ENCODE measurements around the gene LRRC75A.
A peak's percentile ranks its signal among the peaks of the same experiment; 100 is the strongest.
"Not testable (repeated sequence)": the region's sequence is repeated elsewhere in the genome, so short reads cannot be mapped to it uniquely, and the experiment has no call there.

The LRRC75A gene, protein sequence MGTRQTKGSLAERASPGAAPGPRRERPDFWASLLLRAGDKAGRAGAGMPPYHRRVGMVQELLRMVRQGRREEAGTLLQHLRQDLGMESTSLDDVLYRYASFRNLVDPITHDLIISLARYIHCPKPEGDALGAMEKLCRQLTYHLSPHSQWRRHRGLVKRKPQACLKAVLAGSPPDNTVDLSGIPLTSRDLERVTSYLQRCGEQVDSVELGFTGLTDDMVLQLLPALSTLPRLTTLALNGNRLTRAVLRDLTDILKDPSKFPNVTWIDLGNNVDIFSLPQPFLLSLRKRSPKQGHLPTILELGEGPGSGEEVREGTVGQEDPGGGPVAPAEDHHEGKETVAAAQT

DNA sequence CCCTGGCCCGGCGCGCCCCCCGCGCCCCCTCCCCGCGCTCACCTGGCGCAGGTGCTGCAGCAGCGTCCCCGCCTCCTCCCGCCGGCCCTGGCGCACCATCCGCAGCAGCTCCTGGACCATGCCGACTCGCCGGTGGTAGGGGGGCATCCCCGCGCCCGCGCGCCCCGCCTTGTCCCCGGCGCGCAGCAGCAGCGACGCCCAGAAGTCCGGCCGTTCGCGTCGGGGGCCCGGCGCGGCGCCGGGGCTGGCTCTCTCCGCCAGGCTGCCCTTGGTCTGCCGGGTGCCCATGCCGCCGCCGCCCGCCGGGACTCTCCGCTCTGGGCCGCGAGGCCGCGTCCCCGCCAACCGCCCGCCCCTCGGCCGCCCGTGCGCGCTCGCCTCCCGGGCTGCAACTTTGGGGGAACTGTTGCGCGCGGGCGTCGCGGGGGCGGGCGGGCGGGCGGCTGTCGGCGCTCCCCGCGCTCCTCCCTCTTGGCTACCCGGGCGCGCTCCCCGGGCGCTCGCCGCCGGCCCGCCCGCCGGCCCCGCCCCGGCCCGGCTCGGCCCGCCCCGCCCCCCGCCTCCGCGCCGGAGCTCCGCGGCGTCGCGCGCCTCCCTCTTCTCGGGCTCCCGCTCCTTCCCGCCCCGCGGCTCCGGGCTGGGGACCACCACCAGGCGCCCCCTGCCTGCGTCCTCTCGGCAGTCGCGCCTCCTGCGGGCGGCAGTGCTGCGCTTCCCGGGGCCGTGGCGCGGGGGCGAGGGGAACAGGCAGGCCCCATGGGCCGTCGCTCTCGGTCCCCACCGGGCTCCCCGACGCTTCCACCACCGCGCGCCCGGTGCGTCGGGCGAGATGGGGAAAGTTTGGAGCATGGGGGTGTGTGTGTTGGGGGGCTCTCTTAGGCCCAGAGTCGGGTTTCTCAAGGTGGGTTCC, at the start of gene LRRC75A:
Gene LRRC75A, minus strand, starts transcription at position 491 of the 910 bp plus-strand sequence. Its CDS starts 203 bp downstream, at position 288.
- peak in 31 of 56 donors; percentile 5 to 83 (median 37) for DNase-seq

DNA sequence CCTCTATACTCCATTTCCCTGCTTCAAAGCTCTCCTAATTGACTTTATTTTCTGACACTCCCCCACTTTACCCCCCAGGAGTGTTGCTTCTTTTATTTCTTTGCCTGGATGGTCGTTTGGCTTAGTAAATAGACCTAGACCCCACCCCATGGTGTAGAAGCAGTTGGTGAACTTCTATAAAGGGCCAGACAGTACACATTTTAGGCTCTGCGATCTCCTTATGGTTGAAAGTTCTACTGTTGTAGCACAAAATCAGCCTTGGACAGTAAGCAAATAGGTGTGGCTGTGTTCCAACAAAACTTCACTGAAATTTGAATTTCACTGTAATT, 45.1 kb upstream of the LRRC75A start:
- DNase-seq: no peak

DNA sequence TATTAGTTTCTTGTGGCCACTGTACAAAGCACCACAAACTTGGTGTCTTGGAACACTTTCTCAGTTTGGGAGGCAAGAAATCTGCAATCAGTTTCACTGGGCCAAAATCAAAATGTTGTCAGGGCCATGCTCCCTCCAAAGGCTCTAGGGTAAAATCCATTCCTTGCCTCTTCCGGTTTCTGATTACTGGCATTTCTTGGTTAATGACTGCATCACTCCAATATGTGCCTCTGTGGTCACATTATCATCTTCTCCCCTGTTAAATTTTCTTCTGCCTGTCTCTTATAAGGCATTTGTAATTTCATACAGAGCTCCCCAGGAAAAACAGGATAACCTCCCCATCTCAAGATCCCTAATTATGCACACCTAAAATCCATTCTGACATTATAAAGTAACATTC, 42.2 kb upstream of the LRRC75A start:
- DNase-seq: no peak

DNA sequence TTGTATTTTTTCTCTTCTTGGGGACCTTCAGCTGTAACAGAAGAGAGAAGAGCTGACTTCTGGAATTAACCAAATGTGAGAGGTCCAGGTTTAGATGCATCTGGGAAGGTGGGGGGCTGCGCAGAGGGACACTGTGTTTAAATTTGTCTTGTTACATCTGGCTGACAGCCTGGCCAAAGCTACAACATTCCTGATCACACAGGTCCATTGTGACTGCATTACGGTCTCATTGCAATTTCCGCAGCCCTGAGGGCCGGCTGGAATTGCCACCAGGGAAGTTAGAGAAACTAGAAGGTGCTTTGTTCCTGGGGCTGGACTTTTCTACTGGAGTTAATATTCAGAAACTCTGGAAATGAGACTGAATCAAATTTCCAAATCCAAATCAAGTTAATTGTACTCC, 37.9 kb upstream of the LRRC75A start:
- no peak for DNase-seq

DNA sequence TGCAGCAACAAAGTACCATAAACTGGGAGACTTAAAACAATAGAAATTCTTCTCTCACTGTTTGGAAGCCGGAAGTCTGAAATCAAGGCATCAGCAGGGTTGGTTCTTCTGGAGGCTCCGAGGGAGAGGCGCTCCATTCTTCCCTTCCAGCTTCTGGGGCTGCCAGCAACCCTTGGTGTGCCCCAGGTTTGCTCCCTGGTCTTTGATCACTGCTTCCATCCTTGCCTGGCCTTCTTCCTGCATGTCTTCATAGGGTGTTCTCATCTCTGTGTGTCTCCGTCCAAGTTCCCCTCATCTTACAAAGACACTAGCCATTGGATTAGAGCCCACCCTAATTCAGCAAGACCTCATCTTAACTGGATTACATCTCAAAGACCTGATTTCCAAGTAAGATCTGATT, 35.3 kb upstream of the LRRC75A start:
- no peak for DNase-seq

DNA sequence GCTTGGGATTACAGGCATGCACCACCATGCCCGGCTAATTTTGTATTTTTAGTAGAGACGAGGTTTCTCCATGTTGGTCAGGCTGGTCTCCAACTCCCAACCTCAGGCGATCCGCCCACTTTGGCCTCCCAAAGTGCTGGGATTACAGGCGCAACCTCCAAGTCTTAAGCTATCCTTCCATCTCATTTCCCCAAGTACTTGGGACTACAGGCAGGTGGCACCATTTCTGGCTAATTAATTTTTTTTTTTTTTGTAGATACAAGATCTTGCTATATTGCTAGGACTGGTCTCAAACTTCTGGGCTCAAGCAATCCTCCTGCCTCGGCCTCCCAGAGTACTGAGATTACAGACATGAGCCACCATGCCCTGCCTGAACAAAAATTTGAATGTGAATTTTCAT, 33.6 kb upstream of the LRRC75A start:
- DNase-seq: not testable (repeated sequence)

DNA sequence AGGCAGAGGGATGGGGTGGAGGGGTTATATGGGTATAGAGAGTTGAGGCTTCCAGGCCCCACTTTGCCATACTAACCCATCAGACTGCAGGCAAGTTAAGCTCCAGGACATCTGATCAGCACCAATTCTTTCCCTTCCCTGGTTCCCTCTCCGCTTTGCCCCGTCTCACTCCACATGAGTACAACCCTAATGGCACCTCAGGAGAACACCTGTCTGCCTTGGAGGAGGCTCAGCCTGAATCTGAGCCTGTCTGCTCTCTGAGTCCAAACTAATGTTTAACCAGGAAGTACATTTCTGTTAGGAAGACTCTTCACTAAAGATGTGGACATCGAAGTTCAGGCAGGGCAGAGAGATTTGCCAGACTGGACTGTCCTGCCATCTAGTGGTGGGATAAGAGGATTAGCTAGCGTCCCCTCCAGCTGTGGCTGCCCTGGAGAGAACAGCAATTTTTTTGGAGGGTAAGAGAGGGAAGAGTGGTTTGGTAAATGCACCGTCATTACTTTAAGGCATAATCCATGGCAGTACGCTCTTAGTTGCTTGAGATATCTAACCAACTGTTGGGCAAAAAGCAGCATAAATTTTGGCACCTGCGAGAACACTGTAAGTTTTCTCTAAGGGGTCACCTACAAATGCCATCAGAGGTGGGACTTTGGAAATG, 29.2 kb upstream of the LRRC75A start:
- DNase-seq: peak in 49 of 56 donors; percentile 7 to 81 (median 50)

DNA sequence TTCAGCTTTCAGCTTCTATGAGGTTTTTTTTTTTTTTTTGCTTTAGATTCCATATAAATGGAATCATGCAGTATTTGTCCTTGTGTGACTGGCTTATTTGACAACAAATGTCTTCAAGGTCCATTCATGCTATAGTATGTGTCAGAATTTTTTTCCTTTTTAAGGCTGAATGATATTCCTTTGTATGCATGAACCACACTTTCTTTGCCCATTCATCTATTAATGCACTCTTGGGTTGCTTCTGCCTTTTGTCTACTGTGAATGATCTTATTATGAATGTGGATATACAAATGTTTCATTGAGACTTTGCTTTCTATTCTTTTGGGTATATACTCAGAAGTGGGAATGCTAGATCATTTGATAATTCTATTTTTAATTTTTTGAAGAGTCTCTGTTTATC, 27.0 kb upstream of the LRRC75A start:
- DNase-seq: no peak

DNA sequence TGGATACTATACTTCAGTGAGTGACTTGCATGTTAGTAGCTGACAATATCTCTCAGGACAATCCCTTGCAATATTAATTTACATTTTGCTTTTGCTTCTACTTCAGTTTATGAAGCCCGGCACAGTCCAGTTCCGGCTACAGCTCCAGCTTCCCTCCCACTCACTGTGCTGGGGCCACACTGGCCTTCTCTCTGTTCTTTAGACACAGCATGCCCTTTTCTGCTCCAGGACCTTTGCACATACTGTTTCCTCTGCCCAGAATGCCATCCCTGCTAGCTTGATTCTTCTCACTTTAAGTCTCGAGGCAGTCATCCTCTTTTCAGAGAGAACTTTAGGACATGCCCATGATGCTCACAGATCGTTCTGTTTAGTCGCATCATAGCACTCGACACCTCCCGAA, 25.5 kb upstream of the LRRC75A start:
- DNase-seq: no peak

DNA sequence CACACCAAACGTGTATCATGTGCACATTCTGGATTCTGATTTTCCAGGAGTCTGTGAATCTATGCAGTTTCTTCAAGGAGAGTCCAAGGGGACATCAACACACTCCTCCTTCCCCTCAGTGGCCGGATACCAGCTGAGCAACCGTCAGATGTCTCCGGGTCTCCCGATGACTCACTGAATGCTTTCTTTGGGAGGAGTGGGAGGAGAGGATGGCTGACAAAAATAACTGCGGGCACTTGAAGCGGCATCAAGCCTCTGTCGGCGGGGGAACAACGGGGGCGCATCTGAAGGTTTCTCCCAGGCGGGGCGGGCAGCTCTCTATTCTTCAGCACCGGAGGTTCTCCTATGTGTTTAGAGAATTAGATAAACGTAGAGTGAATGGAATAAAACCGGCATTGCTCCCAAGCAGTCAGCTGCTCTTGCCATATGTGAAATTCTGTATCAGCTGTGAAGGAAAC, 24.6 kb upstream of the LRRC75A start:
- peak in 45 of 56 donors; percentile 1 to 81 (median 41) for DNase-seq

DNA sequence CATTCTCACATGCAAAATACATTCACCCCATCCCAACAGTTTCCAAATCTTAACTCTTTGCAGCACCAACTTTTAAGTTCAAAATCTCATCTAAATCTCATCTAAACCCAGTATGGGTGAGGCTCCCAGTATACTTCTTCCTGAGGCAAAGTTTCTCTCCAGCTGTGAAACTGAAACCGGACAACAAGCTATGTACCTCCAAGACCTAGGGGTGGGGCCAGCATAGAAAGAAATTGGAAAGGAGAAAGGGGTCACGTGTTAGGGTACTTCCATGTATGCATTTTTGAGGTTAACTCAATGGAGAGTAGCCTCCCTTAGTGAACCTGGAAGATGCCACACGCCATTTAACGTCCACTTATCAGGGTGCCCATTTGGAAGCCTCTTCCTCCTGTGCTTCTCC, 23.9 kb upstream of the LRRC75A start:
- DNase-seq: no peak

DNA sequence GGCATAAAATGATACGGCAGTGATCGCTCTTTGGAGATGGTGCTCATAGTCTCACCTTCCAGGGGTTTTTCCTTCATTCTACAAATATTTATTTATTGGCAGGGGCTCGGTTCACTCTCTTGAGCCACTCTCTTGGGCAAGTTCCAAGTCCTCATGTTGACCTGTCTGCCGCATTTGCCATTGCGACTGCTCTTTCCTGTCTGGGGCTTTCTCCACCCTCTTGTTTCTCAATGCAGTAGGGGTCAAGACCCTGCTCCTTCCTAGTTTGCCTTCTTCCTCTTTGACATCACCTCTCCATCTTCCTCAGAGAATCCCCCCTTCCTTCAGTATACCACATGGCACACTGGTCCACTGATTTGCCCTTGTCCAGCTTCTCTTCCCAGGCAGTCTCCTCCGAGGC, 21.9 kb upstream of the LRRC75A start:
- DNase-seq: no peak

DNA sequence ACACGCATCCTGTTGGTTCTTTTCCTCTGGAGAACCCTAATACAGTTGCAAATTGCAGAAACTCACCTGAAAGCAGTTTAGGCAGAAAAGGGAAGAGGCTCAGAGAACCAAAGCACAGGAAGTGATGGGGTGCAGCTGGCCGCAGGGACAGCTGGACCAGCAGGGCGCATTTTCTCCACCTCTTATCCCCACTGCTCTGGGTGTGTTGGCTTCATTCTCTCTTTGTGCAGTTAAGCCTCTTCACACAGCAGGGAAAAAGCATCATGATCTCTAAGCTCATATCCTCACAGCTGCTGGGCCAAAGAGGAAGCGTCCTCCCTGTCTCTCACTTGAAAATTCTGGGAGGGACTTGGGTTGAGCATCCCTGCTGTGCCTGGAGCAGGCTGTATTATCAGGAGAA, 20.0 kb upstream of the LRRC75A start:
- DNase-seq: no peak

DNA sequence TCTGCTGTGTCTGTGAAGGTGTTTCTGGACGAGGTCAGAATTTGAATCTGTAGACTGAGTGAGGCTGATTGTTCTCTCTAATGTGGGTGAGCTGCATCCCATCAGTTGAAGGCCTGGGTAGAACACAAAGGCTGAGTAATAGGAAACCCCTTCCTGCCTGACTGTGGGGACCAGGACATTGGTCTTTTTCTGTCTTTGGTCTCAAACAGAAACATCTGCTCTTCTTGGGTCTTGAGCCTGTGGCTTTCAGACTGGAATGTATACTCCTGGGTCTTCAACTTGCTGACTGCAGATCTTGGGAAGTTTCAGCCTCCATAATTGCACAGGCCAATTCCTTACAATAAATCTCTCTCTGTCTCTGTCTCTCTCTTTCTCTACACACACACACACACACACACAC, 19.6 kb upstream of the LRRC75A start:
- DNase-seq: no peak

DNA sequence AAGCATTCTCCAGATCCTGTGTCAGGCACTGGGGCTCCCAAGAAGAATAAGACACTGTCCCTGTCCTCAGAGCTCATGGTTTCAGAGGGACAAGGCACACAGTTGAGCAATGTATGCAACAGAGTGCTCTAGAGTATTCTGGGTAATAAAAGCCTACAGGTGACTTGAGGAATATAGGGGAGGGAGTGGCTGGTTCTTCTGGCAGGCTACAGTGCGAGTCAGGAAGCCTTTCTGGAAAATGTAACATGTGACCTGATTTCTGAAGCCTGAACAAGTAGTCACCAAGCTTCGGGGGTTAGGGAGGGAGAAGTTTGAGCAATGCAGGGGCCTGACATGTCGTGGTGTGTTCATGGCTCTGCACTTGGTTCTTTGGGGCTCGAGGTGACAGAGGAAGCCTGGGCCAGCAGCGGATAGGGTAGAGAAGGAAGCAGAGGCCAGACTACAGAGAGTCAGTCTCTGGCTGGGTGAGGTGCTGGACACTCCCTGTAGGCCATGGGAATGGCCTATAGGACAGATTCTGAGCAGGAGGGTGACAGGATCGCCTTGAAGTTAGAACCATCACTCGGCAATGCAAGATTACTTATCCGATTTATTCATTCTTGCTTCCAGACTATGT, 16.0 kb upstream of the LRRC75A start:
- no peak for DNase-seq

DNA sequence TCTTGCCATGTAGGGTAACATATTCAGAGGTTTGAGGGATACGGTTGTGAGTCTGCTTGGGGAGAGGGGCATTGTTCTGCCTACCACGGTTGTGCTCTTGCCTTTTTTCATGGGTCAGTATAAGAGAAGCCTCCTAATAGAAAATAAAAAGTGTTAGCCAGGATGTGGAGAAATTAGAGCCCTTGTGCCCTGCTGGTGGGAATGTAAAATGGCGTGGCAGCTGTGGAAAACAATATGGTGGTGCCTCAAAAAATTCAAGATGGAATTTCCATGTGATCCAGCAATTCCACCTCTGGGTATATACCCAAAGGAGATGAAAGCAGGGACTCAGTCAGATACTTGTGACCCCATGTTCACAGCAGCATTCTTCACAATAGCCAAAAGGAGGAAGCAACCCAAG, 14.2 kb upstream of the LRRC75A start:
- no peak for DNase-seq

DNA sequence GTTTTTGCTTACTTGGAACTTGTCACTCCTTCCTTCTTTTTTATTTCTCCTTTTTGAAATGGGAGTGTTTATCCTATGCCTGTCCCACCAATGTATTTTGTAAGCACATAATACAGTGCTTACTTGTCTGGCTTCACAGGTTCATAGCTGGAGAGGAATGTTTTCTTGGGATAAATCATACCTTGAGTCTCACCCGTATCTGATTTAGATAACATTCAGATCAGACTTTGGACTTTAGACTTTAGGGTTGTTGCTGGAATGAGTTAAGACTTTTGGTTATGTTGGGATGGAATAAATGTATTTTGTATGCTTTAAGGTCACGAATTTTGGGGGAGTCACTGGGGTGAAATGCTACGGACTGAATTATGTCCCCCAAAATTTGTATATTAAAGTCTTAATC, 13.0 kb upstream of the LRRC75A start:
- no peak for DNase-seq

DNA sequence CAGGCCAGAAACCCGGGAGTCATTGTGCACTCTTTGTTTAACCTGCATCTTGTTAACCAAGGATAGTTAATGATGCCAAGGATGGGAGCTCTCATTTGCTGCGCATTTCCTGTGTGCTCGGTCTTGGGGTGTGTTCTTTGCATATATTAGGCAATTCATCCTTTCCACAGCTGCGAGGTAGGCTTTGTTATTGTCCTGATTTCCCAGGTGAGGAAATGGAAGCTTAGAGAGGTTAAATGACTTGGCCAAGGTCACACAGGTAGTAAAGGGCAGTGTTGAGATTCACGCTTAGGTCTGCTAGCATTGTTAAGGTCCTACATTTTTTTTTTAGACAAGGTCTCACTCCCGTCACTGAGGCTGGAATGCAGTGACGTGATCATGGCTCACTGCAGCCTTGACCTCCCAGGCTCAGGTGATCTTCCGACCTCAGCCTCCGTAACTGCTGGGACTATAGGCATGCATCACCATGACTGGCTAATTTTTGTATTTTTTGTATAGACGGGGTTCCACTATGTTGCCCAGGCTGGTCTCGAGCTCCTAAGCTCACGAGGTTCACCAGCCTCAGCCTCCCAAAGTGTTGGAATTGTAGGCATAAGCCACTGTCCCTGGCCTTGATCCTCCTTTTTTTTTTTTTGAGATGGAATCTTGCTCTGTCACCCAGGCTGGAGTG, 5.0 kb upstream of the LRRC75A start:
- no peak for DNase-seq

DNA sequence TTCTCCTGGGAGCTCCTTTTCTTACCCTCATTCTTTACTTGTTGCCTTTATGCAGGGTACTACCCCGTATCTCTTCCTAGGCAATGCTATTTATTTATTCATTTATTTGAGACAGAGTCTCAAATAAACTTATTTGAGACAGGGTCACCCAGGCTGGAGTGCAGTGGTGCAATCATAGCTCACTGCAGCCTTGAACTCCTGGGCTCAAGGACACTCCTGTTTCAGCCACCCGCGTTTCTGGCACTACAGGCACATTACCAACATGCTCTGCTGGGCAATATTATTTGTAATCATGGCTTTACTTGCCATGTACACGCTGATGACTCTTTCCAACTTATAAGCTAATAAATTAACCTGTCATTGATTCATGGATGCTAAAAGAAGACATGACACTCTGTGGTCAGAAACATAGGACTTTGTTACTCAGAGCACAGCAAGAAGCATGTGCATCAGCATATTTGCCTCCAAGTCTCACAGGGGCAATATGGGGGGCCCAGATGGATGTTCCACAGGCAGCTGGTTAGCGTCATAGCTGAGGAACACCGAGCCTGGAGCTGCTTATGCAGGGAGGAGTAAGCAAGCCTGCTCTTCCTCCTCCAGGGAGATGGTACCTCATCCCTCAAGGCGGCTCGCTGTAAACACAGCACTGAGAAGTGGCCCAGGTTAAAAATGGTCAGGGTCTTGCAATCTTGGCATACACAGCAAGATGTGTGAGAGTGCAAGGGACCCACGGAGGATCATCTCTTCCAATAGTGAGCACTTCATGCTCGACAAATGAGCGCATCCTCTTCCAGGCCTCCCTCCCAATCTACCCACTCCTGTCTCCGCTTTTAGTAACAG, 4.2 kb upstream of the LRRC75A start:
- DNase-seq: no peak

DNA sequence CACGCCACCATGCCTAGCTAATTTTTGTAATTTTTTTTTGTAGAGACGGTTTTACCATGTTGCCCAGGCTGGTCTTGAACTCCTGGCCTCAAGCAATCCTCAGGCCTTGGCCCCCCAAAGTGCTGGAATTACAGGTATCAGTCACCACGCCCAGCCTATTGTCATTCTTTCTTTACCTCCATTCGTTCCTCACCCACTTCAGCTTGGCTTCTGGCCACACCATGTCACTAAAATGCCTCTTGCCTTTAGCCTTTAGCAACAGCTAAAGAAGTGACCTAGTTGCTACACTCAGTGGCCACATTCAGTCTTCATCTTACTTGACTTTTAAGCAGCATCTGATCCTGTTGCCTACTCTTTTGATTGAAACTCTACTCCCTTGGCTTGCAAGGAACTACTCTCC, 3.6 kb upstream of the LRRC75A start:
- no peak for DNase-seq

Measured in nucleus accumbens (tissue), 56 donors.